NCI-H2227 (cell line): ENCODE data around the gene ZNF133.

Source experiments
- DNase-seq: peaks from one replicate; lab custom pipeline; 2025; ENCODE audit not compliant: unreplicated experiment; lab: John Stamatoyannopoulos, UW

ZNF133 gene

DNA sequence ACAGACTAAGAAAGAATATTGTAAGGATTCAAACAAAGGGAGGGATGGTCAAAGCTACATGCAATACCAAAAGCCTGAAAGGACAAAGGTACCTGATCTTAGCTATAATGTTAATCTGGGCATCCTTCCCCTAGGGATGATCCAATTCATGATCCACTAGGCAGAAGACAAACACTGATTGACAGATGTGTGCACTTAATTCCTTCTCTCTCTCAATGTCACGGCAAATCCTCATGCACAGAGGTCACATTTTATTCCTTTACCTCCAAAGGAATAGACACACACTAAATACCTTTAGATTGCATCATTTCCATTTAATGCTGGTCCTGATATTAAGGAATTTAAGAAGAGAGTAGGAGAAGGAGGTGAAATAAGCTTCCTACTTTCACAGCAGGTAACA lies 73.4 kb downstream of the ZNF133 start:
- DNase-seq = no peak

GRCh38 chr20:18362916-18363315 lies 74.6 kb downstream of the ZNF133 start:
- DNase-seq = no peak

DNA sequence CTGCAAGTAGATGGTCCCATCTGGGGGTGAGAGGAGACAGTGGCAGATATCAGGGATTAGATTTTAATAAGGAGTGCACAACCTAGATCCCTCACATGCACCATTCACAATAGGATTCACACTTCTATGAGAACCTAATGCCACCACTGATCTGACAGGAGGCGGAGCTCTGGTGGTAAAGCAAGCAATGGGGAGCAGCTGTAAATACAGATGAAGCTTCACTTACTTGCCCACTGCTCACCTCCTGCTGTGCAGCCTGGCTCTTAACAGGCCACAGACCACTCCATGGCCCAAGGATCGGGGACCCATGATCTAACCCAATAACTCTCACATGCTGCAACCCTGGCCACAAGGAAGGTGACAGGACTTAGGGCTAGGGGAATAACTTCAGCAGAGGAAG lies 75.4 kb downstream of the ZNF133 start:
- DNase-seq = no peak

DNA sequence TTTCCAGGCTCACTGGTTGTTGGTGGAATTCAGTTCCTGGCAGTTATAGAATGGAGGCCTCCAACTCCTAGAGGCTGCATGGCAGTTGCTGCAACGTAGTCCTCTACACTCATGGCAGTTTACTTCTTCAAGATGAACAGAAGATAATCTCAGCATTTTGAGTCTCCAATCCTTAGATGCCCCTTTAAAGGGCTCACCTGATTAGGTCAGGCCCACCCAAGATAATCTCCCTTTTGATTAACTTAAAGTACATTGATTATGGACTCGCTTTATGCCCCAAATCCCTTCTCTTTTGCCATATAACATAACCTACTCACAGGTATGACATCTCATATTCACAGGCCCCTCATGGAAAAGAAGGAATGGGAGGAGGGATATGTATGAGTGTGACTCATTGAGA lies 76.4 kb downstream of the ZNF133 start:
- no peak for DNase-seq
